Trophoblast cell (in vitro differentiated cells and primary cell): Measurements from ENCODE around the gene MACROD2.
A peak's percentile ranks its signal among the peaks of the same experiment; 100 is the strongest.

Source experiments
- DNase-seq, 2 donors: peaks; one replicate each; pipeline ENCODE4 v3.0.0-alpha.2; 2016
- H2AFZ ChIP-seq: 2 replicates; pipeline ENCODE4 v1.6.1; 2013; ENCODE audit warnings: low read length, moderate library complexity, mild to moderate bottlenecking; ENCODE audit not compliant: insufficient read depth, poor library complexity
- H2AK5ac ChIP-seq: 2 replicates; pipeline ENCODE4 v1.6.1; 2013; ENCODE audit warnings: mild to moderate bottlenecking, low read length
- H2BK120ac ChIP-seq: 2 replicates; pipeline ENCODE4 v1.6.1; 2013; ENCODE audit warnings: low read length, mild to moderate bottlenecking, moderate library complexity; ENCODE audit not compliant: insufficient read depth, poor library complexity
- H2BK12ac ChIP-seq: 2 replicates; pipeline ENCODE4 v1.6.1; 2013; ENCODE audit warnings: mild to moderate bottlenecking, low read length, moderate library complexity
- H2BK5ac ChIP-seq: 2 replicates; pipeline ENCODE4 v1.6.1; 2013; ENCODE audit warnings: low read length, low read depth, moderate library complexity, mild to moderate bottlenecking; ENCODE audit not compliant: poor library complexity
- H3K14ac ChIP-seq: 2 replicates; pipeline ENCODE4 v1.6.1; 2013; ENCODE audit warnings: mild to moderate bottlenecking, low read length
- H3K18ac ChIP-seq: 2 replicates; pipeline ENCODE4 v1.6.1; 2013; ENCODE audit warnings: mild to moderate bottlenecking, low read length
- H3K23ac ChIP-seq: 2 replicates; pipeline ENCODE4 v1.6.1; 2013; ENCODE audit warnings: low read length
- H3K27ac ChIP-seq: 2 replicates; pipeline ENCODE4 v1.5.1; 2013; ENCODE audit warnings: low read depth, mild to moderate bottlenecking, inconsistent platforms, low read length, moderate library complexity
- H3K27me3 ChIP-seq: 2 replicates; pipeline ENCODE4 v1.6.1; 2013; ENCODE audit warnings: inconsistent platforms, mild to moderate bottlenecking, low read length, moderate library complexity; ENCODE audit not compliant: insufficient read depth
- H3K36me3 ChIP-seq, 2 experiments: 1 replicate in 1 of 2; 2 replicates in 1 of 2; pipeline ENCODE4 v1.6.1; 2013; ENCODE audit warnings: low read length in 2 of 2, mild to moderate bottlenecking in 2 of 2, moderate library complexity in 1 of 2; ENCODE audit not compliant: insufficient read depth in 2 of 2, control insufficient read depth in 1 of 2
- H3K4ac ChIP-seq: 2 replicates; pipeline ENCODE4 v1.6.1; 2013; ENCODE audit warnings: low read depth, mild to moderate bottlenecking, low read length, moderate library complexity
- H3K4me1 ChIP-seq, 2 experiments: 1 replicate in 1 of 2; 2 replicates in 1 of 2; pipeline ENCODE4 v1.6.1; 2013; ENCODE audit warnings: low read length in 2 of 2, mild to moderate bottlenecking in 2 of 2, moderate library complexity in 1 of 2; ENCODE audit not compliant: insufficient read depth in 2 of 2, control insufficient read depth in 1 of 2
- H3K4me2 ChIP-seq: 2 replicates; pipeline ENCODE4 v1.6.1; 2013; ENCODE audit warnings: inconsistent platforms, mild to moderate bottlenecking, low read length, moderate library complexity
- H3K4me3 ChIP-seq: 2 replicates; pipeline ENCODE4 v1.5.1; 2013; ENCODE audit warnings: mild to moderate bottlenecking, low read depth, low read length, inconsistent platforms
- H3K79me1 ChIP-seq: one replicate; pipeline ENCODE4 v1.6.1; 2013; ENCODE audit warnings: low read length
- H3K79me2 ChIP-seq: 2 replicates; pipeline ENCODE4 v1.6.1; 2013; ENCODE audit warnings: low read length, mild to moderate bottlenecking; ENCODE audit not compliant: control insufficient read depth, insufficient read depth, poor library complexity
- H3K9ac ChIP-seq: 2 replicates; pipeline ENCODE4 v1.6.1; 2013; ENCODE audit warnings: mild to moderate bottlenecking, low read length
- H3K9me3 ChIP-seq: 2 replicates; pipeline ENCODE4 v1.6.1; 2013; ENCODE audit warnings: low read depth, mild to moderate bottlenecking, control low read depth, inconsistent platforms, low read length; ENCODE audit not compliant: insufficient read depth
- H4K12ac ChIP-seq: 2 replicates; pipeline ENCODE4 v1.6.1; 2013; ENCODE audit warnings: low read depth, mild to moderate bottlenecking, low read length, moderate library complexity
- H4K8ac ChIP-seq: 2 replicates; pipeline ENCODE4 v1.6.1; 2013; ENCODE audit warnings: low read depth, mild to moderate bottlenecking, low read length, moderate library complexity
- H4K91ac ChIP-seq: one replicate; pipeline ENCODE4 v1.6.1; 2013; ENCODE audit warnings: low read depth, mild to moderate bottlenecking, low read length, moderate library complexity
- WGBS: extraction: QIAGEN DNeasy Blood & Tissue Kit; methylation state at CpG from one replicate; pipeline ENCODE4 v1.1.7; 2013; ENCODE audit warnings: missing lambda C conversion rate; ENCODE audit not compliant: insufficient read length, insufficient coverage; ENCODE audit errors: extremely low coverage; 5-methylcytosine and 5-hydroxymethylcytosine counted together

The MACROD2 gene

GRCh38 chr20:14757728-14758127 is 762.4 kb downstream of the MACROD2 start:
- H3K4me3 ChIP-seq = no peak overlapping the region
- no CpG with 5 or more reads among the region's 12 CpGs for WGBS

DNA sequence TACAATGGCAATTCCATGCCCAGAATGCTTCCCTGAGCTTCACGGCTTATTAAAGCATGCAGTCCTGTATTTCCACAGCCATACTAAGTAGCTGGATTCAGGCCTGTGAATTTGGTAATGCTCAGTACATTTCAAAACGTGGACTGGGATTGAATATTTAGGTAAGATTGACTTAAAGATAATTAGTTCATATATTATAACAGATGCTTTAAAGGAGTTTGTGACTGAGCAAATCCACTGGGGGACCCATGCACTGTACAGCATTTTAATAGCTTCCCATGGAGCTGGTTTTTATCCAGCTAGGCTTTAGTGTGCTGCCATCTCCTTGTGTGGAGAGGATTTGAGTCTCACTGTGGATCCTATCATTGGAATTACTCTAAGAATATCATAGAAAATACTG is 763.0 kb downstream of the MACROD2 start:
- H2AFZ ChIP-seq = no peak overlapping the region
- H3K9me3 ChIP-seq = no peaks in the 10 kb centered on the region
- DNase-seq = no peak
- H4K8ac ChIP-seq = no peak overlapping the region
- no peak overlapping the region for H3K4ac ChIP-seq
- H3K4me3 ChIP-seq = no peak overlapping the region
- no peak overlapping the region for H3K23ac ChIP-seq
- no peak overlapping the region for H3K18ac ChIP-seq
- no peak overlapping the region for H2BK120ac ChIP-seq
- no peaks in the 10 kb centered on the region for H3K79me1 ChIP-seq
- no peaks in the 10 kb centered on the region for H3K79me2 ChIP-seq
- no peak overlapping the region for H3K14ac ChIP-seq
- peaks cover 0 to 2% of the 10 kb centered on the region in 2 experiments for H3K4me1 ChIP-seq
- H2AK5ac ChIP-seq = no peak overlapping the region
- no CpG with 5 or more reads among the region's 2 CpGs for WGBS
- no peak overlapping the region for H3K9ac ChIP-seq
- no peak overlapping the region for H2BK12ac ChIP-seq
- no peak overlapping the region for H2BK5ac ChIP-seq
- H4K12ac ChIP-seq = no peak overlapping the region
- no peaks in the 10 kb centered on the region for H3K36me3 ChIP-seq
- H4K91ac ChIP-seq = no peak overlapping the region
- no peaks in the 10 kb centered on the region for H3K27me3 ChIP-seq
- no peak overlapping the region for H3K27ac ChIP-seq
- H3K4me2 ChIP-seq = no peak overlapping the region

More at GRCh38 chr20:14757728-14758127, 762.4 kb downstream of the MACROD2 start:
- Histone ChIP-seq H3K9ac (no peak overlapping the region), H2BK12ac (no peak overlapping the region), H4K12ac (no peak overlapping the region), H3K23ac (no peak overlapping the region), H3K36me3 (no peaks in the 10 kb centered on the region), H4K8ac (no peak overlapping the region), H2BK5ac (no peak overlapping the region), H3K14ac (no peak overlapping the region), H2BK120ac (no peak overlapping the region), H3K4me1 (peaks cover 0 to 2% of the 10 kb centered on the region in 2 experiments), H3K79me2 (no peaks in the 10 kb centered on the region), H3K18ac (no peak overlapping the region), H2AFZ (no peak overlapping the region), H3K9me3 (no peaks in the 10 kb centered on the region), H3K27me3 (no peaks in the 10 kb centered on the region), H3K4me2 (no peak overlapping the region), H3K27ac (no peak overlapping the region), H3K79me1 (no peaks in the 10 kb centered on the region), H2AK5ac (no peak overlapping the region), H3K4ac (no peak overlapping the region), H4K91ac (no peak overlapping the region)
- DNase-seq = peak in 1 of 2 donors; percentile 31

- no peak overlapping the region for H2AFZ ChIP-seq
- no peak overlapping the region for H4K12ac ChIP-seq
- H2AK5ac ChIP-seq = no peak overlapping the region
- no peaks in the 10 kb centered on the region for H3K9me3 ChIP-seq
- peaks cover 0 to 2% of the 10 kb centered on the region in 2 experiments for H3K4me1 ChIP-seq
- H3K4ac ChIP-seq = no peak overlapping the region
- no peak overlapping the region for H3K4me2 ChIP-seq
- no peak overlapping the region for H2BK120ac ChIP-seq
- no peaks in the 10 kb centered on the region for H3K79me1 ChIP-seq
- no peak overlapping the region for H3K14ac ChIP-seq
- no peak overlapping the region for H4K8ac ChIP-seq
- H3K27me3 ChIP-seq = no peaks in the 10 kb centered on the region
- H3K9ac ChIP-seq = no peak overlapping the region
- no peaks in the 10 kb centered on the region for H3K36me3 ChIP-seq
- H2BK5ac ChIP-seq = no peak overlapping the region
- H4K91ac ChIP-seq = no peak overlapping the region
- H2BK12ac ChIP-seq = no peak overlapping the region
- DNase-seq = no peak
- H3K27ac ChIP-seq = no peak overlapping the region
- WGBS = no CpG with 5 or more reads among the region's 4 CpGs
- no peaks in the 10 kb centered on the region for H3K79me2 ChIP-seq
- no peak overlapping the region for H3K4me3 ChIP-seq
- no peak overlapping the region for H3K23ac ChIP-seq
- H3K18ac ChIP-seq = no peak overlapping the region
Observed at GRCh38 chr20:14759979-14760378, 764.7 kb downstream of the MACROD2 start.

- no peaks in the 10 kb centered on the region for H3K36me3 ChIP-seq
- H3K79me2 ChIP-seq = no peaks in the 10 kb centered on the region
- no peak overlapping the region for H3K4me3 ChIP-seq
- no peak overlapping the region for H3K23ac ChIP-seq
- no peak overlapping the region for H3K9ac ChIP-seq
- no peak overlapping the region for H2AFZ ChIP-seq
- WGBS = no CpG with 5 or more reads among the region's 5 CpGs
- no peak overlapping the region for H3K4ac ChIP-seq
- peak; percentile 43 to 73 for DNase-seq
- H3K18ac ChIP-seq = no peak overlapping the region
- no peaks in the 10 kb centered on the region for H3K27me3 ChIP-seq
- H3K14ac ChIP-seq = no peak overlapping the region
- no peak overlapping the region for H4K12ac ChIP-seq
- no peaks in the 10 kb centered on the region for H3K79me1 ChIP-seq
- no peak overlapping the region for H2AK5ac ChIP-seq
- H4K8ac ChIP-seq = no peak overlapping the region
- no peak overlapping the region for H4K91ac ChIP-seq
- peaks cover 0 to 2% of the 10 kb centered on the region in 2 experiments for H3K4me1 ChIP-seq
- no peak overlapping the region for H2BK120ac ChIP-seq
- no peak overlapping the region for H3K4me2 ChIP-seq
- H2BK5ac ChIP-seq = no peak overlapping the region
- no peak overlapping the region for H3K27ac ChIP-seq
- no peaks in the 10 kb centered on the region for H3K9me3 ChIP-seq
- H2BK12ac ChIP-seq = no peak overlapping the region
Observed at GRCh38 chr20:14761903-14762302, 766.6 kb downstream of the MACROD2 start.
